Measurements from ENCODE around the gene LRFN4.

LRFN4 gene

DNA sequence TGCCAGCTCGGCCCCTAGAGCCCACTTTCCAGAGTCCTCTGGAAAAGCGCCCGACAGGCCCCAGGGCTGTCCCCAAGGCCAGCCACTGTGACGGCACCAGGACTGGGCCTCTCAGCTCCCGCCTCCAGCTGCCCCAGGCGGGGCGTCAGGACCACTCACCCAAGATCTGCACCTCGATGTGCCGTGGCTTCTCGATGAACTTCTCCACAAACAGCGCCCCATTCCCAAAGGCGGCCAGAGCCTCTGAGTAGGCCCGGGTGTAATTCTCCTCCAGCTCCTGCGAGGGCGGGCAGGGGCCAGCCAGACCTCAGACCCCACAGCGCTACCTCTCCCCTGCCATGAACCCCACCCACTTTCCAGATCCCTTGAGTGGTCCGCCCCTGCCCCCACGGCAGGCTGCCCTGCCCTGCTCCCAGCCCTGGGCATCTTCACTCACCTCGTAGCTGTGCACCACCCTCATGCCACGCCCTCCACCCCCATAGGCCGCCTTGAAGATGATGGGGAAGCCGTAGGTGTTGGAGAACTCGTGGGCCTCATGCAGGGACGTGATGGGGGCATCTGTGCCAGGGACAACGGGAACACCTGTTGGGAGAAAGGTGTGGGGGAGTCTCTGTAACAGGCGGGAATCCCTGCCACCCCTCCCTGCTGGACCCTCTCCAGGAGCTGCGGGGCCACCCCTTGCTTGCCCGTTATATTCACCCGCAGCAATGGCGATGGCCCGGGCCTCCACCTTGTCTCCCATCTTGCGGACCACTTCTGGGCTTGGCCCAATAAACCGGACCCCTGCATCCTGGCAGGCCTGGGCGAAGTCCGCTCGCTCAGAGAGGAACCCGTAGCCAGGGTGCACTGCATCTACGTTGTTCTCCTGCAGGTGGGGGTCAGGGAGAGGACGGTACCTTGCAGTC, 14.0 kb downstream of the LRFN4 start:
- DNase-seq (ENCODE audit: low read depth, low spot score) = no peak

- no peak for DNase-seq (ENCODE audit: low read depth, low spot score)
Measured at GRCh38 chr11:66871521-66871901, 14.6 kb downstream of the LRFN4 start.

DNA sequence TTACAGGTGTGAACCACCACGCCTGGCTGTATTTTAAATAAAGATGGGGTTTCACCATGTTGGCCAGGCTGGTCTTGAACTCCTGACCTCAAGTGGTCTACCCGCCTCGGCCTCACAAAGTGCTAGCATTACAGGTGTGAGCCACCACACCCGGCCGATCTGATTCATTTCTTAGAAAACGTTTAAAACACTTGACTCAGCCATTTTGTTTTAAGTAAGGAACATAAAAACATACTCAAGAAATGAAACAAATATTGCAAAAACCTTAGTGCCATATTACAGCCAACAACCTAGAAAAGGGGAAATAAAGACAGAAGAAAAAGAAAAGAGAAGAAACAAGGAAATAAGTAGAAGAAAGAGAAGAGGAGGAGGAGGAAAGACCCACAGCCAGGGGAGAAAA, 17.4 kb downstream of the LRFN4 start:
- no peak for DNase-seq (ENCODE audit: low read depth, low spot score)

GRCh38 chr11:66875378-66875777, 18.5 kb downstream of the LRFN4 start:
- DNase-seq (ENCODE audit: low read depth, low spot score) = no peak

- DNase-seq (ENCODE audit: low read depth, low spot score) = no peak
Measured at GRCh38 chr11:66877588-66878385, 20.9 kb downstream of the LRFN4 start.

DNA sequence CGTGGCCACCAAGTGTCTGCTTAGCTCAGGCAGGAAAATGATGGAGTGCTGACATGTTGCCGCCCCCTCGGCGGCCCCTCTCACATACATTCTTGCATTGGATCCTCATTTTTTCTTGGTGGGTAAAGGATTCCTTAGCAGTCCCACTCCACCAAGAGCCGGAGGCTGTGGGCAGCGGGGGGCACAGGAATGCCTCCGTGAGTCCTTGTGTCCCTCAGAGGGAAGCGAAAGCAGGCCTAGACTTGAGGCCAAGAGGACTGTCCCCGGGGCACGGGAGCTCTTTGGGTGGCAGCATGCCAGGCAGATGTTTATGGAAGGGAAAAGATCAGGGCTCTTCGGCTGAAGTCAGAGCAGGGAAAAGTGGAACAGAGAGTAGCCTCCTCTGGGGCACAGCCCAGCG, 21.6 kb downstream of the LRFN4 start:
- no peak for DNase-seq (ENCODE audit: low read depth, low spot score)

- DNase-seq (ENCODE audit: low read depth, low spot score) = no peak
Measured at GRCh38 chr11:66879000-66879399, 22.1 kb downstream of the LRFN4 start.

GRCh38 chr11:66879583-66879982, 22.7 kb downstream of the LRFN4 start:
- DNase-seq (ENCODE audit: low read depth, low spot score) = no peak

GRCh38 chr11:66879999-66880398, 23.1 kb downstream of the LRFN4 start:
- no peak for DNase-seq (ENCODE audit: low read depth, low spot score)

- no peak for DNase-seq (ENCODE audit: low read depth, low spot score)
Measured at GRCh38 chr11:66880496-66881450, 23.9 kb downstream of the LRFN4 start.

GRCh38 chr11:66881451-66881835, 24.6 kb downstream of the LRFN4 start:
- no peak for DNase-seq (ENCODE audit: low read depth, low spot score)

DNA sequence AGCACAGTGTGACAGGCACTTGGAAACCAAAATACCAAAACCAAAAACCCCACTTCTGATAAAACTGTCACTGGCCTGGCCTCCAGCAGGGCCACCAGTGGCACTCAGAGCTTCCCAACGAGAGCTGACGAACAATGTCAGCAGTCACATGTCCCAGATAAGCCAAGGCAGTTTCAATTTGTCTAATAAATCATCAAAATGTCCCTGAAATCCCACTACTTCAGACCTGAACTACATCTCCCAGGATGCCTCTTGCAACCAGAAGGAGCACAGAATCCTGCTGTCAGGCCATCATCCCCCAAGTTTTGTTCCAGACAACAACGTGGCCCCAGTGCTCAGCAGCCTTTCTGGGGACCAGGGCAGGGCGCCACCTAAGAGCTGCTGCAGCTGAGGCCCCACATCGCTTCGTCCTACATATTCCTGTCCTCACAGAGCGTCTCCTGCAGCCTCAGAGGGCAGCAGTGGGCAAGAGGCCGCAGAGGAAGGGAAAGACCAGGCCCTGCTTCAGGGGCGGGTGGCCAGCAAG, 25.1 kb downstream of the LRFN4 start:
- DNase-seq (ENCODE audit: low read depth, low spot score) = no peak

- DNase-seq (ENCODE audit: low read depth, low spot score) = no peak
Measured at GRCh38 chr11:66882561-66883015, 25.7 kb downstream of the LRFN4 start.

GRCh38 chr11:66883016-66883965, 26.4 kb downstream of the LRFN4 start:
- DNase-seq (ENCODE audit: low read depth, low spot score) = no peak

GRCh38 chr11:66884443-66884842, 27.6 kb downstream of the LRFN4 start:
- DNase-seq (ENCODE audit: low read depth, low spot score) = no peak

- DNase-seq (ENCODE audit: low read depth, low spot score) = no peak
Measured at GRCh38 chr11:66885469-66885868, 28.6 kb downstream of the LRFN4 start.

DNA sequence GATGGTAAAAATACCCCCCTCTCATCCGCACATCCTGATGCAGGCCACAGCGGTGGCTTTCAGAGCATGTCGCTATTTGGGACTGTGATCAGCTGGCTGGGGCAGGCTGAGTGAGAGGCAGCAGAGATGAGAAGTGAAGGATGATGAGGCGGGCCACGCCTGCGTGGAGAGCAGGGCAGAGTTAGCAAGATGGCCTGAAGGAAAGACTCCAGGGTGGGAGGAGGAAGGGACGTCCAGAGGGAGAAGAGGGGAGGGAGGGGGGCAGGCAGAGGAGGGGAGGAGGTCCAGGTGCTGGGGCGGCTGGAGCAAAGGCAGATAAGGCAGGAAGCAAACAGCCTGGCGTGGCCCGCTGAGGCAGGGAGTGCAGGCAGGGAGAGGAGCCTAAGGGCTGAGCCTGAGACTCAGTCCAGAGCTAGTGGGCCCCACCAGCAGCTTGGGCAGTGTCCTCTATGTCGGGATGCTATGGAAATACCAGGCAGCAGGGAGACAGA, 29.1 kb downstream of the LRFN4 start:
- no peak for DNase-seq (ENCODE audit: low read depth, low spot score)

- peak; percentile 79 for DNase-seq (ENCODE audit: low read depth, low spot score)
Measured at GRCh38 chr11:66886671-66887221, 29.9 kb downstream of the LRFN4 start.

DNA sequence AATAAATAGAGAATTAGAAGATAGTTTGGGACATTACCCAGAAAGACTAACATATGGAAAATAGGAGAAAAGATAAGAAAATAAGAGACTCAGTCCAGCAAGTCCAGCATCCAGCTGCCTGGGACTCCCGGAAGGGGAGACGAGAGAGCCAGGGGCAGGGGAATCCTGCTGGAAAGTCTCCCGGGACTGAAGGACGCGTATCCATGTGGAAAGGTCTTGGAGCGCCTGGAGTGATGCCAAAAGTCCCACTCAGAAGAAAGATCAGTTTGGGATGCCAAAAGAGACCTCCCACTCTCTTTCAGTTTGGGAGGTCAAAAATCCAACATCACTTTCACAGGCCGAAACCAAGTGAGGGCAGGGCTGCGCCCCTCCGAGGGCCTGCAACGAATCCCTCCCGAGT, 30.7 kb downstream of the LRFN4 start:
- no peak for DNase-seq (ENCODE audit: low read depth, low spot score)

DNA sequence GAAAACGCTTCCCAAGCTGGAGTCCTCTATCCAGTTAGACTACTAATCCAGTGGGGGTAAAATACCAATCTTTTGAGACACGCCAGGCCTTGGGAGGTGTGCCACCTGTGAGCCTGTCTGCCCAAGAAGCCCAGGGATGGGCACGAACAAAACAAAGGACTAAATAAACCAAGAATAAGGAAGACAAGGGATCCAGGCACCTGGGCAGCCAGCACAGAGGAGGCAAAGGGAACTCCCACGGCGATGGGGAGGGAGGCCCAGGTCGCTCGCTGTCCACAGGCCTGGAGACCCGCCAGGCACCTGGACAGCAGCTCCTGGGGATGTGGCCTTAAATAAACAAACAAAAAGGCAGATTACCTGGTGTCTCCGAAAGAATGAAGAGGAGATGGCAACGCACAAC, 31.4 kb downstream of the LRFN4 start:
- no peak for DNase-seq (ENCODE audit: low read depth, low spot score)

All from smooth muscle cell of the brain vasculature (primary cell).